GM19463 (cell line): ENCODE results near the gene CASZ1.

Experiments used
- ATAC-seq: cut with Tn5 transposase; IDR thresholded peaks from one replicate; pipeline ENCODE4 v1.9.1; 2021; ENCODE audit warnings: mild to moderate bottlenecking, moderate library complexity; ENCODE audit not compliant: unreplicated experiment

The CASZ1 gene

DNA sequence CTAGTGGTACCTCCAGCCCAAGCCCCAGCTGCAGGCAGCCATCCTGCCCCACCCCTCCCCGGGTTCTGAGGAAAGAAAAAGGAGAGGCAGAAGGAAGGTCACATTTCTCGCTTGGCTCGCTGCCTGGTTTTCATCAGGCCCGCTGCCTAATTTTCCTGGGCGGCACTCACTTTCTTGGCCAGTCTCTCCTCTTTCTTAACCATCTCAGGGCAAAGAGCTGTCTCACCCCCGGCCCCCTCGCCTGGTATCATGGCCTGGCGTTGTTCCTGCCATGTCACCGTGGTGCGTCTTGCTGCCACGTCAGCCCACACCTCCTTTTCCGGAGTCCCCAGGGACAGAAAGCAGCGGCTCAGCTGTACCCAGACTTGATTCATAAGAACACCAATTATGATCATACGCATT lies 26.6 kb upstream of the CASZ1 start:
- no peak for ATAC-seq

DNA sequence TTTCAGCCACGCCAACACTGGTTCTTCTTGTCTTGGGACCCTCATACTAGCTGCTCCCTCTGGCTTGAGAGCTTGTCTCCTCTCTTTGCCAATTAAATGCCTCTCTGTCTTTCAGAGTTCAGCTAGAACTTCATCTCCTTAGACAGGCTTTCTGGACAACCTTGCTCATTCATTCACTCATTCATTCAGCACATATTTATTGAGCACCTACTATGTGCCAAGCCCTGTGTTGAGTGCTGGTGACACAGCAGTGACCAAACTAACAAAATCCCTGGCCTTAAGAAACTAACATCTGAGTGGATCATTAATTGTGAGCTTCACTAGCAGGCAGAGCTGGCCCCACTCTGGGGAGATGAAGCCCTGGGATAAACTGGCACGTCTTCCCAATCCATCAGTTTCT lies 24.9 kb upstream of the CASZ1 start:
- no peak for ATAC-seq

DNA sequence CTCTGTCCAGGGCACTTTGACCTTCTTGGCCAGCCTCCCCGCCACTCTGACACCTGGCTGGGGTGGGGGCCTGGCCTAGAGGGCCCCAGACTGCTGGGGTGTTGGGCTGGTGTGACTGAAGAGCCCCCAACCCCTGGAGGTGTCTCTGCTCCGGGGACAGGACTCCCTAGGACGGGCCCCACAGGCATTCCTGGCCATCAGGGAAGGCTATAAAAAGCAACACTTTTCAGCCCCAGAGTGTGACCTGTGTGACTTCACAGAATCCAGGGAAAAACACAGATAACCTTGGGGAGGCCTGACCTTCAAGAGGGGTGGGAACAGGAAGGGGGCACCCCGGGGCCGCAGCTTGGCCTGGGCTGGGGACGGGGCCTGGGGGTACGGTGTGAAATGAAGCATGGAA lies 24.0 kb upstream of the CASZ1 start:
- ATAC-seq: no peak

DNA sequence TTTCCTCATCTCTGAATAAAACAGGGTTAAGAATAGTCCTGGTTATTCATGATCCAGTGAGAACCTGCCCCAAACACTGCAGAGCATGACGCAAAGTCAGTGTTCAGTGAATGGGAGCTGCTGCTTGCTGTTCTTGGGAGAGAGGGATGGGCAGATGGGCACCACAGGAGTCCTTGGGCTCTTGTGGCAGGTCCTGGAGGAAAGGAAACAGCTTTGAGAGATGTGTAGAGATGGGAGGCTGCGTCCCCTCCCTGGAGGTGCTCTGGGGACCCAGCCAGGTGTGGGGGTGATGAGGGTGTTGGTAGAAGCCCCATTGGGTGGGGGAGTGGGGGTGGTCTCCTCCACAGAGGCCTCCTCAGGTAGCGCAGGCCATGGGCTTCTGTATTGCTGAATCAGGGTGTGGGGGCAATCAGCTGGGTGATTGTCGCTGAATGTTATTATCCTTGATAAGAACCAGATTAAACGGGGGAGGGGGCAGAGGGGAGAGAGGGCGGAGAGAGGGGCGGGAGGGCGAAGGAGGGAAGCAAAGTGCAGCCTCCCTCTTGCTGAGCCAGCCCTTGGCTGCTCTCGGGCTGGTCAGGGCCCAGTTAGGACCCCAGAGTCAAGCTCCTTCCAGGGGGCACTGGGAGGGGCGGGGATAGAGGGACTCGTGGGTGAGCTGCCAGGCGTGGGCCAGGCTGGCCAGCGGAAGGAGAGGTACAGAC lies 22.9 kb upstream of the CASZ1 start:
- ATAC-seq: no peak

DNA sequence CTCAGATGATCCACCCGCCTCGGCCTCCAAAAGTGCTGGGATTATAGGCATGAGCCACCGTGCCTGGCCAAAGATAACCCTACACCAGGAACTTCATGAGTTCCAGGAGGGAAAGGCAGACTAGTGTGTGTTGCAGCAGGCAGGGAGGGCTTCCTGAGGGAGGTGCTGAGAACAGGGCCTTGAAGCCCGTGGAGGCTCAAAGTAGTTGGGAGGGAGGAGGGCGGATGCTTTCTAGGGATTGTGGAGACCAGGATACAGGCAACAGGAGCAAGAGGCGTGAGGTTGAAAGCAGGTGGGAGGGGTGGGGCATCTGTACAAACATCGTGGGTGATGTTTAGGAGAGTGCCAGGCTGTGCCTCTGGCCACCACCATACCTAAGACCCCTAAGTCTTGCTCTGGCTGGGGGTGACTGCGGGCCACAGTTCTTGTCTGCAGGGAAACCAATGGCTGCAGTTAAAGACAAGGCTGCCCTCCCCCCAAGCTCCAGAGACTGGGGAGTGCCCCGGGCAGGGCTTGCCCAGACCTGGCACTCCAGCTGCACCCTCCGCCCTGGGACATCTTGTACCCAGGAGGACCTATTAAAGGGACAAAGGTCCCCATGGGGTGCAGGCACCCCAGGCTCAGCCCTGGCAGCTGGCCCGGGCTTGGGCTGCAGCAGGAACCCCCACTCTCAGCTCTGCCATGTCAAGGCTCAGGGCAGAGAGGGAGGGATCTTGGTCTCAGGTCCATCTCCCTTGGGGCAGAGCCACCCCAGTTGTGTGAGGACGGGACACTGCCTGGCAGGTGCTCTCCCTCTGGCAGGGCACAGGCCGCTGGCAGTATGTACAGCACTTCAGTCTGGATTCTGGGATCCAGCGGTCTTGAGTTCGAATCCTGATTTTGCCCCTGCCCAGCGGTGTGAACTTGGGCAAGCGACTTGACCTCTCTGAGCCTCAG lies 22.1 kb upstream of the CASZ1 start:
- no peak for ATAC-seq

DNA sequence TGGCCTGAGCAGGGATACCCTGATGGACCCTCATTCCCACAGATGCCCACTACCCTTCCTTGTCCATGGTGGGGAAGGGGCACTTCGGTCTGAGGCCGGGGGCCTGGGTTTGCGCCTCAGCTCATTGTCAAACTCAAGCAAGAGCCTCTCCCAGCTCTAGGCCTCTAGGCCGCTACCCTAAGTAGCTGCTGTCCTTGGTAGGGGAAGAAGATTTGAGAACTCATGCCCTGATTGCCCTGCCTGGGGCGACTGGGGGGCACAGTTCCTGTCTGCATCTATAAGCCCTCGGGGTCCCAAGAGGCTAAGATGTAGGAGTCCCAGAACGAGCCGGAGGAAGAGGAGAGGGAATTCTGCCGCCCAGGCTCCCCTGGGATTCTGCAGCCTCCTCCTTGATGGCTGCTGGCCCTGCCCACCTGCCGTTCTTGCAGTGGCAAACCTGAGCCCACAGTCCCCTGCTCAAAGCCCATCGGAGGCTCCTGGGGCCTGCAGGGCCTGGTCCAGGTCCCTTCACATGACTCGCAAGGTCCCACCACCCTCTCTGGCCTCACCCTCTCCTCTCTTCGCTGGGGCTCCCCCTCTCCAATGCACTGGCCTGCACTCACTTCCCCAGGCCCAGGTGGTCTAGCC lies 20.4 kb upstream of the CASZ1 start:
- no peak for ATAC-seq

DNA sequence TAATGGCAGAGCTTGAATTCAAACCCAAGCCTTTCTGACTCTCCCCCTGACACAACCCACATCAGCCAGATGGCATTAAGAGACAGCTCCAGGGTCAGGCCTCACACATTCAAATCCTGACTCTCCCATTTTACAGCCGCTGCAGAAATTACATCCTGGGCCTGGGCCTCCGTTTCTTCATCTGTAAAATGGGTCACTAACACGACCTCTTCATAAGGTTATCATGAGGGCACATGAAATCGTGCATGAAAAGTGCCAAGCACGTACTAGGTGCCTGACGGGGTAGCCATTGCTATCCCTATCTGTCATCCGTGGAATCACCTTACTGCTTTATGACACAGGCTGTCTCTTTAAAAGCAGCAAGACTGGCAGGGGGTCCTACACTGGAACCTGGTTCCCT lies 19.8 kb upstream of the CASZ1 start:
- ATAC-seq: no peak

DNA sequence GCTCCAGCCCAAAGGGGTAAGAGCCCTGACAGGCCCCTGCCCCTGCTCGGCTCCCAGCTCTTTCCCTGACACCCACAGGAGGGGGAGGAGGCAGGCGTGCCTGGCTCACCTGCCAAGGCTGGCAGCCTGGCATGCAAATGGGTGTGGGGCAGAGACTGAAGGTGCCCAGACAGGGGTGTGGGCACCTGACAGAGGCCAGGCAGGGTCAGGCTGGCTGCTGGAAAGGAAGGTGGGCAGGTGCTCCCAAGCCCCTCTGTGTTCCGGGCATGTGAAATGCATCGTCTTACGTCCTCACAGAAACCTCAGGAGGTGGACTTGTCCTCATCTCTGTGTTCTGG lies 19.4 kb upstream of the CASZ1 start:
- ATAC-seq: no peak

DNA sequence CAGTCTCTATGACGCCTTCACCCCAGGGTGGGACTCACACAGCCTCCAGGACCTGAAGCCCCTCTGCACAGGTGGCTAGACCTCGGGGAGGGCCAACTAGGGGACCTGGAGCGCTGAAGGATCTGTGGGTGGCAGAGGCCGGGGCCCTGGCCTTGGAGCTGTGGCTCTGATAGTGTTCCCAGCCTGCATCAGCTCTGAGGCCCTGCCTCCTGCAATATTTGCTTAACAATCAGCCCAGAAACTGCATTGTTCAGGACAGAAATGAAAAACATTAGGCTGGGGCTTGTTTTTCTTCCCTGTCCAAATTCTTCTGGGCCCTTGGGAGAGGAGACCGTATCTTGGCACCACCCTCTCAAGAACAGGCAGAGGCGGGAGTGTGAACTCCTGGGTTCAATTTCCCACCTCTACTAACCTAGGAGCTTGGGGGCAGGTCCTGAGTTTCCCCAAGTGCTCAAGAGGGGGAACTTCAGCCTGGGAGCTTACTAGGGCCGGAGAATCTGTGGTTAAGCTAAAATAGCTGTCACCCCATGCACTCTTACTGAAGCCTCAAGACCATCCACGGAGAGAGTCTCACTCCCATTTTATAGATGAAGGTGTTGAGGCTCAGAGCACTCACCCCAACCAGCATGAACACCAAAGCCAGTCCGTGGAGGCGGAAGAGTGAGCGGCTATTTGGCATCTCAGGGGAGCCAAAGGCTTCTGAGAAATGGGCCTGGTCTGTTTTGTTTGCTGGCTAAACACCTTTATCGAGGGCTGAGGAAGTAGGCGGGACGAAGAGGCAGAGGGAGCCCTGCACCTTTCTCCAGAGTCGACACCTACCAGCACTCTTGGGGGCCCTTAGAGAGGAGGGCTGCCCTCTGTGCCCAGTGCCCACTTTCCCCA lies 18.8 kb upstream of the CASZ1 start:
- ATAC-seq: no peak

DNA sequence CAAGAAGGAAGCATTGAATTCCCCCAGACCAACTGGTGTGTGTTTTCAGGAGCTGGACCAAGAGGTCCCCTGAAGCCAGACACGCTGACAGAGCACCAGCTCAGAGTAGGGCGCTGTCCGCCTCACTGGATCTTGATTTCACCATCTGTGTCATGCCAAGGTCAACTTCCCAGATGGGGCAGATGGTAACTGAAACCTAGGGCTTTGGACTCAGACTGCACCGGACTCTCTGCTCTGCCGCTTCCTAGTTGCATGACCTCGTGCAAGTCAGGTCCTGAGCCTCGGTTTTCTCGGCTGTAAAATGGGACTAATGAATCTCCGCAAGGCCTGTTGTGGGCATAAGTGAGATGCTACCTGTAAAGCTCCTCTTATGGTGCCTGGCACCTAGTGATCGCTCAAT lies 17.9 kb upstream of the CASZ1 start:
- no peak for ATAC-seq

DNA sequence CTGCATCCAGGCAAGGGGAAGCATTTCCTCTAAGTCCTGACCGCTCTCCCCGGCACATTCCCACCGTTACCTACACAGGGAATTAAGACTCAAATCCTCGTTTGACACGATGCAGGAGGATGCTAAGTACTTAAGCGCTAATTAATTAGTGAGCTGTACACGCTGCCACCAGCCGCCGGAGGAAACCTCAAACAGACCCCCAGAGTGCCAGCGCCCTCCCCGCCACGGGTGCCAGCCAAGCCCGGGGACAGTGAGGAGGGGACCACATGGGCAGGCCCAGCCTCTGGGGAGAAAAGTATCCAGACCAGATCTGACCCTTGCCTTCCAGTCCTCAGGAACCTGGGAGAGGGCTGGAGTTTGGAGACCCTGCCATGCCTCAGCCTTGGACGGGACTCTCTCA lies 17.4 kb upstream of the CASZ1 start:
- no peak for ATAC-seq

DNA sequence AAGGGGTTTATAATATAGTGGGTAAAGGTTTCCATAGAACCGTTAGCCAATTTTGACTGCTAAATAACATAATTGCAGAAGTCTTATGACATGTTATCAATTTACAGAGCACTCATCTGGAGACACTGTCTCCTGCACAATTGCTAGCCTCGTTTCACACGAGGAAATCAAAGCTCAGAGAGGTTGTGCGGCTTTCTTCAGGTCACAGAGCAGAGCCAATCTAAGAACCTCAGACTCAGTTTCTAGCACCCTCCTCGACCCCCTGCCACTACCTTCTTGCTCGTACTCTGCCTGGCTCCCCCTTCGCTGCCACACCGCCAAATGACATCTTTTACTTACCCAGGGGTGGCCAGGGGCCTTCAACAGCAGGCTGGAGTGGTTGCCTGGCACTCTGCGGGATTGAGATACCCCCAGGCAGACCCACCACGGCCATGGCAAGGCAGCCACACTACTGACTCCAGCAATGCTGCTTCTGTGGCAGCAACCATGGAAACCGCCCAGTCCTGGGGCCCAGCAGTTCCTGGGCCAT lies 16.0 kb upstream of the CASZ1 start:
- no peak for ATAC-seq

DNA sequence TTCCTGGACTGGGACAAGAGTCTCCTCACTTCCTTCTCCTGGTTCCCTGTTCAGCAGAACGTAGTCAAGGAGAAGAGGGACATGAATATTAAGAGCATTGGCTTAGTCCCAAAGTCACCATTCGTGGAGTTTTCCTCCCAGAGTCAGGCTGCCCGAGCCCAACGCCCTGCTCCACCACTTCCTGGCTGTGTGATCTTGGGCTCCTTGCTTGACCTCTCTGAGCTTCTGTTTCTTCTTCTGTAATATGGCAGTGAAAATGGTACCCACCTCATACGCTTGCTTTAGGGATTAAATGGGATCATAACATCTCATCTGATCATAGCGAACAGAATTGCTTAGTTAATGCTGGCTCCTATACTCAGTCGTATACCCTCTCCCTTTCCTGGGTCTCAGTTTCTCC lies 12.0 kb upstream of the CASZ1 start:
- ATAC-seq: no peak

DNA sequence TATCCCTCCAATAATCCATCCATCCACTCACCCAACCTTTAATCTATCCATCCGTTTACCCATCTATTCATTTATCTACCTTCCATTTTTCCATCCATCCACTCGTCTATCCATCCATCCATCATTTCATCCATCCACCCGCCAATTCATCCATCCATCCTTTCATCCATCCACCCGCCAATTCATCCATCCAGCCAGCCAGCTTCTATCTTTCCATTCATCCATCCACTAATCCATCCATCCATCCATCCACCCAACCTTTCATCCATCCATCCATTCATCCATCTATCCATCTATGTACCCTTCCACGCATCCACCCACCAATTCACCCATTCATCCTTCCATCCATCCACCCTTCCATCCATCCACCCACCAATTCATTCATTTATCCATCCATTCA lies 10.5 kb upstream of the CASZ1 start:
- no peak for ATAC-seq

DNA sequence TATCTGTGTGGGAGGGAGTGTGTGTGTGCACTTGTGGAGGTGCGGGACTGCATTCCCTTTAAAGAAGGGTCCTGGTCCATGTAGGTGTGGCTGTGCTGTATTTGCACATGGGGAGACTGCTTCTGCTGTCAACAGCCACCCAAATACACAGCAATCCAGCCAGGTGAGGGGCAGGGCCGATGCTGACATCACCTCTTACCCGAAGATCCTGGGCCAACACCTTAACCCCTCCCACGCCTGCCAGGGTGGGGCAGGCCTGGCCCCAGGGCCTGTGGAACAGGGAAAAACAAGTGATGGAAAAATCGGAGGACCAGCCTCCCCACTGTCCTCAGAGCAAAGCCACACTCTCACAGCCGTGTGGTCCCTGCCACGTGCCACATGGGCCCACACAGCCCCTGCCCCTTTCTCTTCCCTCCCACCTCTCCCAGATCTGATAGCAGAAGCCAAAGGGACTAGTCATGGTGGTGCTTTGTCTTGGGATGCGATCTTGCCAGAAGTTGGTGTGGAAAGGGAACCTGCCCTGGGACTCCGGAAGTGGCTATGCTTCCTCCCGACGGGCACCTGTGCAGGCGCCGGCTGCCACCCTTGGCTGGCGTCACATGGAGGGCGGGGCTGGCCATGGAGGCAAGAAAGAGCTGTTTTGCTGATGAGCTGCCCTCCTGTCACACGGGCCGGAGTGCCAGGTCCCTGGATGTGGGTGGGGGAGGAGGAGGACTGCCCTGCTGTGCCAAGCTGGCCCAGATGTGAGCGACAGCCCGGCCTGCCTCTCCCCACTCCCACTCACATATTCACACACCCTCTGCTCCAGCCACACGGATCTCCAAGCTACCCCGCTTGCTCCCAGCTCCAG lies 7.8 kb upstream of the CASZ1 start:
- no peak for ATAC-seq

DNA sequence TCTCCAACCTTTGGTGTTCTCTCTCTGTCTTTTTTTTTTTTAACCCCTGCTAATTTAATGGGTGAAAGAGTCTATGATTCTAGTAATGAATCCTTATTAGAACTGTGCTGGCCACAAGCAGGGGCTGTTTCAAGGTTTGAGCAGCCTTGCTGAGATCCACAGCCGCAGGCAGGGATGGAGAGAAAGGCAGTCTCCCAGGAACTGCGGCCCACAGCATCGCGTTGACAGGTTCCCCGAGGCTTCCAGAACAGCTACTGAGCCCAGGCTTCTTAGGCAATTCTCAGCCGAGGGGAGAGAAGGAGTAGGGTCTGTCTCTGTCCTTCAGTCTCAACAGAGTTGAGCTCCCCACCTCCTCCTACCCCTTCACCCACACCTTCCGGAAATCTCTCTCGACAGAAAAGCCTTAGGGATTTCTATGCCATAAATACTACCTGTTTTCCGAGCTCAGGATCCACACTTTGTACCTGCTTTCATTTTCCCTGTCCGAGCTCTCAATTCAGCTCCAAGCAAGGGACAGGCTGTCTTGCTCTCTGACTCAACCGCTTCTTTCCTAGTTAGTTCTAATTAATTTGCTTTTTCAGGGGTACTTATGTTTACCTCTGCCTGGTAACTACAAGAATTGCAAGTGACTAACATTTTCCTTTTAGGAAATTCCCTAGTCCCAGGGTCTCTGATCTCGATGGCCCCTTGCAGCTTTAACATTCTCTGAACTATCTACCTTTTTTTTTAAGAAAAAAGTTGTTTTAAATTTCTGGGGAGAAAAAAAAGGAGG lies 6.7 kb upstream of the CASZ1 start:
- no peak for ATAC-seq

DNA sequence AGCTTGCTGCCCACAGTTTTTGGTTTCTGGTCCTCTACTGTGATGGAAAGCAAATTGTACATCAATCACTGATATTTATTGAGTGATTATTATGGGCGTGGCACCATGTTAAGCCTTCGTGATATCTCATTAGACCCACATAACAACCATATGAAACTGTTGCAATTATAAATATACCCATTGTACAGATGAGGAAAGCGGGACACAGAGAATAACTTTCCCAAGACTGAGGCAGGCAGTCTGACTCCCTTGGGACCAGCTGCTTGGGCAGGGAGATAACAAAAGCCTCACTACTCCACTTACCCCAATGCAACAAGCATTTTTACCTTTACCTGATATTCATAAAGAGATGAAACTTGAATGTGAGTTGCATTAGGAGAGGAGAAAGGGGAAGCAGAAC lies 4.3 kb upstream of the CASZ1 start:
- no peak for ATAC-seq

DNA sequence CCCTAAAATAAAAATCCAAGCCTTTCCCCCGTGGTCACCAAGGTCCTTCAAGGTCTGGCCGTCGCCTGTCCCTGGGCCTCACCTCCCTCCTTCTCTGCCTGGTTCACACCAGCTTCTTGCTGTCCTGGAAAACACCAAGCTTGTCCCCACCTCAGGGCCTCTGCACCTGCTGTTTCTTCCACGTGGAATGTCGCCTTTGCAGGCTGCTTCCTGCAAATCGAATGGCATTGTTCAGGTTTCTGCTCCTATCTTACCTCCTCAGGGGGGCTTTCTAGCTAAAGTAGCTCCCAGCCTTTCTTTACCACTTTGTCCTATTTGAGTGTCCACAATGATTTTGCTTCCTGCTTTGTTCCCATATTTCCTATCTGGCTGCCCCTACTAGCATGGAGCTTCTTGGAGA lies 3.3 kb upstream of the CASZ1 start:
- no peak for ATAC-seq
